Measurements from ENCODE around the gene LACTB. TPM values are rescaled to one million over a fixed set of nuclear protein-coding genes. Genes with fewer than 3 reads are reported as not detected.

Gene LACTB
- total RNA-seq, 1 donor from 2014 or later: 11.2 TPM

GRCh38 chr15:63089260-63090043, 32.2 kb upstream of the LACTB start:
- H3K4me3 Mint-ChIP-seq (ENCODE audit: unreplicated experiment): no peak overlapping the region
- H3K4me1 Mint-ChIP-seq (ENCODE audit: unreplicated experiment): peaks cover 39% of the 10 kb centered on the region
- H3K27ac Mint-ChIP-seq (ENCODE audit: unreplicated experiment): peak overlapping the region; percentile 52
- no peaks in the 10 kb centered on the region for H3K27me3 Mint-ChIP-seq (ENCODE audit: unreplicated experiment)
- H3K36me3 Mint-ChIP-seq (ENCODE audit: unreplicated experiment): no peaks in the 10 kb centered on the region
- no peak for TF ChIP-seq CTCF (IDR thresholded peaks at IDR 0.05)
- H3K9me3 Mint-ChIP-seq (ENCODE audit: unreplicated experiment): no peaks in the 10 kb centered on the region
- DNase-seq (ENCODE audit: extremely low spot score, unreplicated experiment): no peak

GRCh38 chr15:63090472-63090871, 31.2 kb upstream of the LACTB start:
- Mint-ChIP-seq H3K36me3 (ENCODE audit: unreplicated experiment) (no peaks in the 10 kb centered on the region), H3K4me1 (ENCODE audit: unreplicated experiment) (peaks cover 41% of the 10 kb centered on the region), H3K27ac (ENCODE audit: unreplicated experiment) (no peak overlapping the region), H3K9me3 (ENCODE audit: unreplicated experiment) (no peaks in the 10 kb centered on the region), H3K27me3 (ENCODE audit: unreplicated experiment) (no peaks in the 10 kb centered on the region), H3K4me3 (ENCODE audit: unreplicated experiment) (no peak overlapping the region)
- no peak for DNase-seq (ENCODE audit: extremely low spot score, unreplicated experiment)
- no peak for TF ChIP-seq CTCF (IDR thresholded peaks at IDR 0.05)

GRCh38 chr15:63090887-63091286, 30.8 kb upstream of the LACTB start:
- no peak for DNase-seq (ENCODE audit: extremely low spot score, unreplicated experiment)
- H3K36me3 Mint-ChIP-seq (ENCODE audit: unreplicated experiment): no peaks in the 10 kb centered on the region
- H3K4me3 Mint-ChIP-seq (ENCODE audit: unreplicated experiment): no peak overlapping the region
- no peaks in the 10 kb centered on the region for H3K27me3 Mint-ChIP-seq (ENCODE audit: unreplicated experiment)
- H3K4me1 Mint-ChIP-seq (ENCODE audit: unreplicated experiment): peaks cover 40% of the 10 kb centered on the region
- H3K27ac Mint-ChIP-seq (ENCODE audit: unreplicated experiment): no peak overlapping the region
- no peak for TF ChIP-seq CTCF (IDR thresholded peaks at IDR 0.05)
- H3K9me3 Mint-ChIP-seq (ENCODE audit: unreplicated experiment): no peaks in the 10 kb centered on the region

GRCh38 chr15:63091679-63092446, 29.8 kb upstream of the LACTB start:
- peaks cover 31% of the 10 kb centered on the region for H3K4me1 Mint-ChIP-seq (ENCODE audit: unreplicated experiment)
- H3K36me3 Mint-ChIP-seq (ENCODE audit: unreplicated experiment): no peaks in the 10 kb centered on the region
- H3K9me3 Mint-ChIP-seq (ENCODE audit: unreplicated experiment): no peaks in the 10 kb centered on the region
- H3K27me3 Mint-ChIP-seq (ENCODE audit: unreplicated experiment): no peaks in the 10 kb centered on the region
- no peak overlapping the region for H3K4me3 Mint-ChIP-seq (ENCODE audit: unreplicated experiment)
- TF ChIP-seq CTCF (IDR thresholded peaks at IDR 0.05): no peak
- H3K27ac Mint-ChIP-seq (ENCODE audit: unreplicated experiment): no peak overlapping the region
- no peak for DNase-seq (ENCODE audit: extremely low spot score, unreplicated experiment)

Measured in osteocyte (in vitro differentiated cells).